Activated T-cell treated with anti-CD3 and anti-CD28 coated beads for 1 hour (primary cell): Measurements from ENCODE around the gene IGF1.

ENCODE experiments used
- DNase-seq: peaks from one replicate; pipeline ENCODE4 v3.0.0-alpha.2; 2020; ENCODE audit warnings: low read depth

The IGF1 gene

GRCh38 chr12:102496591-102496990, 16.2 kb upstream of the IGF1 start:
- no peak for DNase-seq

DNA sequence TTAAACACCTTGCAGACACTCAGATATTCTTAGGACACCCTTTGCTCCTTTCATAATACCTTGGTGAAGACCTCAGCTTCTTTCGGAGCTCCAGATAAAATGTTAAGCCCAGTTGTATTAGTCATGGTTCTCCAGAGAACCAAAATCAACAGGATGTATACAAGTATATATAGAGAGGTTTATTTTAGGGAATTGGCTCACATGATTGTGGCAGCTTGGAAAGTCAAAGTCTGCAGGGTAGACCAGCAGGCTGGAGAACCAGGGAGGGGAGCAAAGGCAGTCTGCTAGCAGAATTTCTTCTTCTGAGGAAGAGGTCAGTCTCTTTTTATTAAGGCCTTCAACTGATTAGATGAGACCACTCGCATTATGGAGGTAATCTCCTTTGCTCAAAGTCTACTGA, 6.9 kb upstream of the IGF1 start:
- DNase-seq: no peak

GRCh38 chr12:102486153-102486552, 5.8 kb upstream of the IGF1 start:
- no peak for DNase-seq

DNA sequence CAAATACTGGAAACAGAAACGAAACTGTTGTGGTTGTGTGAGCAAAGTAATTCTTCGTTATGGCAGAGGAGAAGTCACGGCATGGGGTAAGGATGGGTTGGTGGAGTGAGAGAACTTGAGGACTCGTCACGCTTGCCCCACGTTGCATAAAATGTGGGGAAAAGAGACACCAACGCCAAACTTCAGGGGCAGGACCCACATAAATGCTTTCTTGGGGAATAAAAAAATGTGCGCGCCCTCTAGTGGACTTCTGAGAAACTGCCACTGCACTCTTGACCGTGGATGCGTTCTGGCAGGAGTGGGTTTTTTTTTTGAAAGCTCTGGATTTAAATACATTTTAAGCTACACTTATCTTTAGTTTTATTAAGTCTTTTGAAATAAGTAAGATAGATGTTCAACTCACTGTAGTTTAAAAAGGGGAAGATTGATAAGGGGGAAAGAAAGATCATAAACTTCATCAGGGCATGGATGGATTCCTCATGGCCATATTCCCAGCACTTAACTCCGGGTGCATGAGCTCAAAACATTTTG, 4.1 kb upstream of the IGF1 start:
- peak; percentile 21 for DNase-seq

DNA sequence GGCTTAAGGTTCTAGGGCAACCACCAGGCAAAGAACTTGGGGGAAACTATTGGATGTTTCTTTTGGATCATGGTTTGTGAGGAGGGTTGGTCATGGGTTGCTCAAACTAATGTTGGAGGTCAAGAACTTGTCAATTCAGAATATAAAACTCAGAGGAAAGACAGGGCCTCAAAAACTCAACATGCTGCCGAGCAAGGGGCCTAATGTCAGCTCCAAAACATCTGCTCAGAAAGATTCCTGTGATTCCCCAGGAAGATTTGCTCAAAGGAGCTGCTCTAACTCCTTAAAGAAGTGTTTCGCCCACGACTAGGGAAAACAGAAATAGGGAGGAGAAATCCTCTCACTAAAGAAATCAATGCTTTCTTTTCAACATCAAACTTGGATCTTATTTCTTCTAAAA, 3.7 kb upstream of the IGF1 start:
- no peak for DNase-seq

DNA sequence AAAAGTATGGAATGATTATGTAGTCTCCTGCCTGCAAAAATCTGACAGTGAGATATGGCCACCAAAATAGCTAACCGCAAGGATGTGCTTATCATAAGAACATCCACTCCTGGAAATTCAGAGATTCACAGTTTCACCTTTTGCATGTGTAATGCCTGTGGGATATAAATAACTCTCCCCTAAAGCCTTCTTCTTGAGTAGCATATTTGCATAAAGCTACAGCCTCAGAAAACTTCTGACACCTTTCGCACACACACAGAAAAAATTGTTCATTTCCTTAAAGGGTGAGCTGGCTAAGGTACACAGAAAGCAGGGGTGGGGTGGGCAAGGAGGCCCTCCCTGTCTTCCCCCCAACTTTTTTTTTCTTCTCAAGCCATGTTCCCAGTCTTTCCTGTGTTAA, 3.1 kb upstream of the IGF1 start:
- DNase-seq: no peak

DNA sequence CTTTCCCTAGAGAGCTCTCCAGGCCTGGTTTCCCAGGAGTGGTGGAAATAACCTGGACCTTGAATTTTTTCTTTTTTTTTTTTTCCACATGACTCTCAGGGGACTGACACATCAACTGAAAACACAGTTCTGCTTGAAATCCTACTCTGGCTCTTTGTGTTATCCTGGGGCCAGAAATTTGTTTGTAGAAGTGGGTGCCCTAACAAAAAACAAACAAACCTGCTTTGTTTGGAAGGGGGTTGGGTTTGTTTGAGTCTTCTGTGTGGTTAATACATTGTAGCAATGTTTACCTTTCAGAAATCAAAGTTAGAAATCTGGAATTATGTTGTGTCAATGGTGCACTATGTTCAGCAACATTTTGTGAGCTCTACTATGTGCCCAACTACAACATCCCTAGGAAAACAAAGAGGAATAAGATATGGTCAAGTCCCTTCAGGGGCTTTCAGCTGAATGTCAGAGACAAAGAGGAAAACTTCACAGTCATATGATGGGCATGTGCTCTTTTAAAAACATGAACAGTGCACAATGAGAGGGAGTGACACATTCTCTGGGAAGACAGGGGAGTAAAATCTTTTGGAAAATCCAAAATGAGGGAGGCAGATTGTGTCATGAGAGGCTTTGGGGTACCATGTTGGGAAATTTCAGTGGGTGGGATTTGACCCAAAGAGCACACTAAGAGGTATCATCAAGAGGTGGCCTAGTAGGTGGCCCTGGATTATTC, 1.5 kb upstream of the IGF1 start:
- DNase-seq: no peak

- no peak for DNase-seq
Measured at GRCh38 chr12:102479939-102480338, 424 bp downstream of the IGF1 start.

DNA sequence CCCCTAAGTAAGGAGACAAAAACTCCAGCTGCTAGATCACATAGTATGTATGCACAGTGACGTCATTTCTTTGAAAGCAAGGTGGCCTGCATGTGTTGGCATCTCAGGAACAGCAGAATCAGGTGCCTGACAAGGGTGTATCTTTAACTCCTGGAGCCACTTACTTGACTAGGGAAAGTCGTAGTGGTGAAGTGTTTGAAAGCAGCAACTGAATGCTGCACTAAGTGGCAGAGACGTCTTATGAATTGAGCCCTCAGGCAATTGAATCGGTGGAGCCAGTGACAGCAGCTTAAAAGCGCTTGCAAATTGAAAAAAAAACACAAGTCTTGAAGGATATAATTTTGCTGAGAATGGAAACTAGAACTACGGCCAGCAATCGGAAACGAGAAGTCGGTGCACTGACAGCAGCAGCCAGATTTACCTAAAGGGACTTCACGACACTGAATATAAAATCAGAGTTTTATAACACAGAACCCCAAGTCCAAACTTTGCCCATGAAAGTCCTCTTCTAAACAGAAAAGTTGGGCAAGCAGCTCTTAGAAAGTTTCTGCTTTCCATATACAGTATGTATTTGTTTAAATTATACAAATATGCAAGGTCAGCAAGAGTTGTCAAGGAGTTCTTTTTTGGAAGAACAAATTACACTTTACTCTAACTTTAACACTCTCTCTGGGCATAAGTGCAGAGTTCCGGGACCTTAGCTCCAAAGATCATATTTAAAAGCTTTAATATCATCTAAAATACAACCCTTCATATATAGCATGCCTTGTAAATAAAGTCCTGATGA, 1.1 kb downstream of the IGF1 start:
- DNase-seq: no peak

GRCh38 chr12:102478405-102479098, 1.8 kb downstream of the IGF1 start:
- no peak for DNase-seq

GRCh38 chr12:102475355-102475754, 5.0 kb downstream of the IGF1 start:
- DNase-seq: no peak

DNA sequence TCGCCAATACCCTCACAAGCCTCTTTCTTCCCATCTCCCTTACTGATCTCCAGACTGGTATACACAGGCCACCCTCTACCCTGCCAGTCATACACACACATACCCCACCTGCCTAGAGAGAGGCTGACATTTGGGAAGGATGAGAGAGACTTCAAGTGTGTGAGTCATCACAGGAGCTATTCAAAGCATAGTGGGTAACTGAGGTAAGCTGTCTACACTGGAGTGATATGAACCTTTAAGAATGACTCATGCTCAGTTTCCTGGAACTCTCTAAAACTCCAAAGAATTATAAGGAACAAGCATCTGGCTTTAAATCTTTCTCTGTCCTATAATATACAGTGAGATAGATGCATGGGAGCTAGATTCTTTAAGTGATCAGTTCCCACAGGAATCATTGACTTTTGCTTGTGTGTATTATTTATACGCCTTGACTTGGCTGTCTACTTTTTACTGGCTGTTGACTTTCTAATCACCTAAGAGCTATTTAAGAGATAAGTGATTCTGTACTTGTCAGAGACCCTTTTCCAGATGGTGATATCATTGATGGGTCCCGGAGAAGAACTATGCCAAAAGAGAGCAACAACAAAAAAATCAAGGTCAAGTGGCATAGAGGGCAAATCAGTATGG, 5.8 kb downstream of the IGF1 start:
- DNase-seq: no peak

DNA sequence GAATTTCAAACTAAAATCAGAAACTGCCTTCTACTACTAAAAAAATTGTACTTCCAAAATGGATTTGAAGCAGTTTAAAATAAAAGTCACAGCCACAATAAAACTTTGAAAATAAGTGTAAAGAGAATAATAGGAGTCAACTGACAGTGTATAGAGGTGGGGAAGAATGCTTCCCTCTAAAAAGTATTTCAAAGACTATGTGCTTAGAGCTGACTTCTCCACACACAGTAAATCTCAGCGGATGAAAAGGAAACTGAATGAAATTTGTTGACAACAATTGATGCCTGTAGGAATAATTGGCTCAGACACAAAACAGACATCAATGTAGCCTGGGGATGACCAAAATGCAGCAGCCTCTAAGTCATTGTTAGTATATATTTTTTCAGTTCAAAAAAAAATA, 7.9 kb downstream of the IGF1 start:
- DNase-seq: no peak

GRCh38 chr12:102471556-102471955, 8.8 kb downstream of the IGF1 start:
- no peak for DNase-seq

DNA sequence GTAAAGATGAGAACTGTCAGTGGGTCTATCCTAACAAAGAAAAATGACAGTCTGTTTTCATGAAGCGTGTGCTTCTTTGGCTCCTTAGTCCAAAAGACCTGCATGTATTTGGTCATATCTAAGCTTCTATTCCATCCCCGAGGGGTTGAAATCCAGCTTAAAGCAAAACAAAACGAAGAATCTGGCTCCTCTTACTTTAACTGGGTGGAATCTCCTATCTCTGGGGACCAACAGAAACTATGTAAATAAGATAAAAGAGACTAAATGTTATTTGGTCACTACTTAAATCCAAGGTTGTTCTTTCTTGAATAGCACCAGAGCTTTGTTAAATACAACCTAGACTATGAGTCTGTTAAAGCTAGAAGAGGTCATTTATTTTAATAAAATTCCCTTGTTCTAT, 9.4 kb downstream of the IGF1 start:
- DNase-seq: no peak

- no peak for DNase-seq
Measured at GRCh38 chr12:102468261-102468915, 12.0 kb downstream of the IGF1 start.

DNA sequence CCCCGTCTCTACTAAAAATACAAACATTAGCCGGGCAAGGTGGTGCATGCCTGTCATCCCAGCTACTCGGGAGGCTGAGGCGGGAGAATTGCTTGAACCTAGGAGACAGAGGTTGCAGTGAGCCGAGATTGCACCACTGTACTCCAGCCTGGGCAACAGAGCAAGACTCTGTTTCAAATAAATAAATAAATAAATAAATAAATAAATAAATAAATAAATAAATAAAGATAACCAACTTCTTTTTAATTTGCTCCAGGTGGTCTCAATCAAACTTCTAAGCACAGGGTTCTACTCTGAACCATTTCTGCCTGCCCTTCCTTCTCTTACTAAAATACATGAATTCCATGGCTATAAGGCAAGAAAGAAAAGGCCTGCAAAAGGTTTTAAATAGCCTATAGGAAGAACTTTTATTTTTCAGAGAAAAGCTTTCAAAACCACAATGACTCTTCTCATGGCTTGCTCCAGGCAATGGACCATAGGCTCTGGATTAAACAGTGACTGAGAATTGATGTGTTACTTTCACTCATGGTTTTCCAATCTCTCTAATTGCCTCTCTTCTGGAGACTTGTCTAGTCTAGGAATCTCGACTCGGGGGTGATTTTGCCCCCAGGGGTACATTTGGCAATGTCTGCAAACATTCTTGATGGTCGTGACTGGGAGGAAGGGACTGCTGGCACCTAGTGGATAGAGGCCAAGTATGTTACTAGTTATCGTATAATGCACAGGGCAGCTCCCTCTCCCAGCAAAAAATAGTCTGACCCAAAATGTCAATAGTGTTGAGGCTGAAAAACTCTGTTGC, 14.4 kb downstream of the IGF1 start:
- no peak for DNase-seq

DNA sequence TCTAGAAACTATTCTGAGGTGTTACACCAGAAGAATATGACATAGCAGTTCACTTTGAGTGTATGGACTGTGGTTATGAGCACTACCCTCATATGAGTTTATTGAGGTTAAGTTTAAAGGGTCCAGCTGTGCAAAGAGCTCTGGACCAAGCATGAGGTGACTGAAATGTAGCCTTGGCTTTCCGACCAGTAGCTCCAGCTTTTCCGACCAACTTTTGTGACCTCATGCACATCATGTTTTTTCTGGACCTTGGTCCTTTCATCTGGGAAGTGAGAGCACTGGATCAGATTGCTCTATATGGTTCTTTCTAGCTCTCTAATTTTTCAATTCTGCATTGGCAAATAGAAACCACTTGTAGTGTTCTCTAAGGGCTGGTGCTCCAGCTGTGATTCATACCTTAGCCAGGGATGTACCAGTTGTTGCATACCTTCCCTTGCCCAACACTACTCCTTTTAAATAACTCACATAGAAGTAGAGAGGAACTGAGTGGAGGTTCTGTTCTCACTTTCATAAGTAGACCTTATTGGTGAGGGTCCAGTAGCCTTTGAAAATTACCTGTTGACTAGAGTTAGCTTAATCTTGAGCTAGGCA, 16.6 kb downstream of the IGF1 start:
- DNase-seq: no peak

DNA sequence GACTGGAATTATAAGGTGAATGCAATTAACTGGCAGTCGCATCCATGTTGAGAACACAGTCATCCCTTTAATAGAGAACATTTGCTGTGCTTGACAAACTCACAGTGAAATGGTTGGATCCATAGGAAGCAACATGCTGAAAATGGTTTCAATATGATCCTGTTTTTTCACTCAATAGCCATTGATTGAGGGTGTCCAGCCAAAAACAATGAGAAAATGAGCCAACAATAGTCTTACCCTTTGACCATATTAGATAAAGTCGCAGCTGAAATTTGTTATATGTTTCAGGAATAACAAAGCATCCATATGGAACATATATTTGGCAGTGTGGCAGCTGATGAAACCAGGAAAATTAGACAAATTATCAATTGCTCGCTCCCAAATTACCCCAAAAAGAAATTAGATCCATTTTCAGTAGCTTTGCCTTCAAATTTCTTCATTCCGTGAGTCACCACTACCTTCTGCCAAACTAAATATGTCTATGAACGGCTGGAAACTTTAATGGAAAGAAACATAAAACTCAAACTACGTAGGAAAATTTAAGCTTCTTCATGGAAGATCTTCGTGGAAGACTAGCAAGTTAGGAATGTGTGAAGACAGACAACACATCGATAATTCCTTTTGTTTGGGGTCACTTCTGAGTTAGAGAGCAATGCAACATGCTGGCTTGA, 17.4 kb downstream of the IGF1 start:
- no peak for DNase-seq

- DNase-seq: no peak
Measured at GRCh38 chr12:102462386-102462785, 18.0 kb downstream of the IGF1 start.
